NCI-H345 treated with DMSO at 0.1 percent for 48 hours (cell line): Measurements from ENCODE around the gene DAG1.
A peak's percentile ranks its signal among the peaks of the same experiment; 100 is the strongest.

ENCODE experiments used
- DNase-seq: peaks from one replicate; lab custom pipeline; 2025; ENCODE audit not compliant: unreplicated experiment; lab: John Stamatoyannopoulos, UW

The DAG1 gene

GRCh38 chr3:49469936-49470713 is at the start of gene DAG1:
TSS of gene DAG1 (plus strand) at chr3:49470267. CDS start at chr3:49510535, 40,268 bp downstream.
- peak; percentile 84 for DNase-seq

DNA sequence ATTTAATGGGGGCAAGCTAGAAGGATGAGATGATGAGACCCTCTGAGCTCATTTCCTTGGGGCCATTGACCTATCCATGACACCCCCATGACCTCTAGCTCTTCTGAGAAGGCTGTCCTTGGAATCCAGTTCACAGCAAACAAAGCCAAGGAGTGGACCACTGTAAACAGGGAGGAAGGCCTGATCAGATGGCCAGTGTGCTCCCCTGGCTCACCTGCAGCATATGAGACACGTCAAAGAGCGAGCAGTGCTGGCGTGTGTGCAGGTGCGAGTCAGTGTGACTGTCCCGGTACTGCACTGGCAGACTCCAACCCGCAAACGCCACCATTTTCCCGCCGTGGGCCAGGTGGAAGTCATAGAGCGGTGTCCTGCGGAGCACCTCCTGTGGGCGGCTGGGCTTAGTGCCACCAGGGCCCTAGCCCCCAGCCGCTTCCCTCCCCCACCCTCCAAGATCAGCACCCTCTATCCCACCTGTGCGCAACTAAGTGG is 48.1 kb upstream of the DAG1 start:
- DNase-seq: no peak

GRCh38 chr3:49422379-49423248 is 47.5 kb upstream of the DAG1 start, which contains the start of gene AMT:
TSS of gene AMT (minus strand) at chr3:49422473. CDS start at chr3:49422450, 23 bp downstream.
- no peak for DNase-seq

DNA sequence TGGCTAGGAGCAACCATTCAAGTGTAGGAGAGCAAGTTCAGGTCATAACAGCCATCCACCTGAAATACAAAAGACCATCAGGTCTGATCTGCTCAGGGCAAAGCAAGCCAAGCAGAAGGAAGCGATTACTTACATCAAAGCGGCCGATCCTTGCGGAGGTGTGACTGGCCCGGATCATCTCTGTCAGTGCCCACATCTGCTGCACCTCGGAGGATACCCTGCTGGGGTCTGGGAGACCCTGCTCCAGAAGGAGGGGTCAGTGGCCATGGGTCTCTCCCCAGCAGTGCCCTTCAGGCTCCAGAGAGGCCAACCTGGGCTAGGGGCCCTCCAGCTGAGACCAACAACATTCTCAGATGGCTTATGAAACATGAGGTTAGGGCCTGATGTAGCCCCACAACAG is 45.3 kb upstream of the DAG1 start:
- no peak for DNase-seq

DNA sequence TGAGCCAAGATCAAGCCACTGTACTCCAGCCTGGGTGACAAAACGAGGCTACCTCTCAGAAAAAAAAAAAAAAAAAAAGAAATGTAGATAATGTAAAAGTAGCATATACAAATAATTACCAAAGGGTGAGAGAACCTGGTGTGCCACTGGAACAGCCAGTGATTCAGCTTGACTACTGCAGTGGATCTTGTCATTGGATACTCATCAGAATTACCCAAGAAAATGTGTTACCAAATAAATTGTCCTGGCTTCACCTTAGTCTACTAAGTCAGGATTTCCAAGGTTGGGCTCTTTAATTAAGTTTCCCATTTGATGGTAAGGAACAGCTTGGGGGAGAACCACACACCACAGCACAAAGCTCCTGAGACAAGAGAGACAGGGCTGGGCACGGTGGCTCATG is 42.5 kb upstream of the DAG1 start:
- DNase-seq: no peak

DNA sequence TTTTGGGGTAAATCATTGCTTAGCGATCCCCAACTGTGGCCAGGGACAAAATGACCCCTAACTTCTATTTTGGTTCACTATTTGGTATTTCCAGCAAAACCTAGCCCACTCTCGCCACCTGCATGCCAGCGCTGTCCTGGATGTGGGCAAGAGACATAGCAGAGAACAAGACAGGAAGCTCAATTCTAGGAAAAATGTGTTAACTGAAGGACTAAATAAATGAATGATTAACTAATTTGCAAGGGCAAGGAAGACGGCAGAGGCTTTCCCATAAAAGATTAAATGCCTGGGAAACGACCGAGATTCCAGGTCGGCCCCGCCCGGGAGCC is 41.4 kb upstream of the DAG1 start:
- DNase-seq: no peak

GRCh38 chr3:49434731-49435130 is 35.3 kb upstream of the DAG1 start:
- no peak for DNase-seq

DNA sequence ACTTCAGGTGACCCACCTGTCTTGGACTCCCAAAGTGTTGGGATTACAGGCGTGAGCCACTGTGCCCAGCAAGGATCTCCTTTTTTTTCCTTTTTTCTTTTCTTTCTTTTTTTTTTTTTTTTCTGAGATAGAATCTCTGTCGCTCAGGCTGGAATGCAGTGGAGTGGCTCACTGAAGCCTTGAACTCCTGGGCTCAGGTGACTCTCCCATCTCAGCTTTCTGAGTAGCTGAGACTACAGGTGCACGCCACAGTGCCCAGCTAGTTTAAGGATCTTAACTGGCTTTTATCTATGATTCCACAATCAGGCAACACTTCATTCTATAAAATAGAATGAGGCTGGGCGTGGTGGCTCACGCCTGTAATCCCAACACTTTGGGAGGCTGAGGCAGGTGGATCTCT is 24.7 kb upstream of the DAG1 start:
- no peak for DNase-seq

DNA sequence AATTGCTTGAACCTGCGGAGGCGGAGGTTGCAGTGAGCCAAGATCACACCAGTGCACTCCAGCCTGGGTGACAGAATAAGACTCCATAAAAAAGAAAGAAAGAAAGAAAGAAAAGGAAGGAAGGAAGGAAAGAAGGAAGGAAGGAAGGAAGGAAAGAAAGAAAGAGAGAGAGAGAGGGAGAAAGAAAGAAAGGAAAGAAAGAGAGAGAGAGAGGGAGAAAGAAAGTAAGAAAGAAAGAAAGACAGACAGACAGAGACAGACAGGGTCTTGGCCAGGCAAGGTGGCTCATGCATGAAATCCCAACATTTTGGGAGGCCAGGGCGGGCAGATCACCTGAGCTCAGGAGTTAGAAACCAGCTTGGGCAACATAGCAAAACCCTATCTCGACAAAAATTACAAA is 16.4 kb upstream of the DAG1 start:
- DNase-seq: no peak

DNA sequence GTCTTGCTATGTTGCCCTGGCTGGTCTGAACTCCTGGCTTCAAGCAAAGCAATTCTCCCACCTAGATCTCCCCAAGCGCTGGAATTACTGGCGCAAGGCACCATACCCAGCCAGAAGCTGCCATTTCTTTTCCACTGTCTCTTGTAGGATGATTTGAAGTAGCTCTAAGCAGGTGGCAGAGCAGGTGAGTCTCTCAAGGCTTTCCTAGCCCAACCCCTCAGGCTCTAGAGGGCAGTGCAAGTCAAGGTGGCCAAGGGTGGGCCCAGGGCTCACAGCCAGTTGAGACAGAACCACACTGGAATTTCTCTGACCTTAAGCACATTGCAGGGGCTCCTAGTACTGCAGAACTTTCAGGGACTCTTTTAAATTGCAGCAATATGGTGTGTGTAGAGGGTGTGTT is 15.6 kb upstream of the DAG1 start:
- DNase-seq: no peak

DNA sequence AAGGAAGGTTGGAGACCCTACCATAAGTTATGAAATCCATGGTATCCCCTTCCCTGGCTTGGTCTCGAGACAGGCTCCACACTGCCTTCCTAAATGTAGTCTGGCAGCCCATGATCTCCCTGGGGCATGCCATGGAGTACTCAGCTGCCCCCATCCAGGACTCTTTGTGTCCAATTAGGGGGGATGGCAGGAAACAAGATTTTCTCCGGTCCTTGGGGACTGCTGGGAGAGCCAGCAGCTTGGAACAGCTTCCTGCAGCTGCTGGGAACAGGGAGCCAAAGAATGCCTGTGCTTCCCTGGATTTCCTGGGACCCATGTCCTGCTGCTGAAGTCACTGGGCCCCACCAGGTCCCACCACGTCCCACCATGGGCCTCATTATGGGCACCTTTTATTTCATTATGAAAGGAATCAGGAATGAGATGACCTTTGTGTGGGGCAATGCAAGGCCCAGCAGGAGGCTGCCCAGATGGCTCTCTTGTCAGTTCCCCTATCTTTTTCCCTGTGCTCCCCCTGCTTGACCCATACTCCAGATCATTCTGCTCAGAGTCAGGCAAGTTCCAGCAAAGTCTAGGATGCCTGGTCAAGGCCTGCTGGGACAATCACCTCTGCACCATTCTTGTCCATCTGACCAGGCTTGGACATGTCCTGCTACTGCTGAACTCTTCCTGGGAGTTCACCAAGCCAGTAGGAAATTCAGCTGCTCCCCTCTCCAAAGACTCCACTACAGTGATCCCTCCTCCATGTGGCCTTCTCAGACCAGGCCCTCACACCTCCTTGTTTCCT is 15.0 kb upstream of the DAG1 start:
- DNase-seq: no peak

GRCh38 chr3:49456466-49456865 is 13.6 kb upstream of the DAG1 start:
- DNase-seq: no peak

DNA sequence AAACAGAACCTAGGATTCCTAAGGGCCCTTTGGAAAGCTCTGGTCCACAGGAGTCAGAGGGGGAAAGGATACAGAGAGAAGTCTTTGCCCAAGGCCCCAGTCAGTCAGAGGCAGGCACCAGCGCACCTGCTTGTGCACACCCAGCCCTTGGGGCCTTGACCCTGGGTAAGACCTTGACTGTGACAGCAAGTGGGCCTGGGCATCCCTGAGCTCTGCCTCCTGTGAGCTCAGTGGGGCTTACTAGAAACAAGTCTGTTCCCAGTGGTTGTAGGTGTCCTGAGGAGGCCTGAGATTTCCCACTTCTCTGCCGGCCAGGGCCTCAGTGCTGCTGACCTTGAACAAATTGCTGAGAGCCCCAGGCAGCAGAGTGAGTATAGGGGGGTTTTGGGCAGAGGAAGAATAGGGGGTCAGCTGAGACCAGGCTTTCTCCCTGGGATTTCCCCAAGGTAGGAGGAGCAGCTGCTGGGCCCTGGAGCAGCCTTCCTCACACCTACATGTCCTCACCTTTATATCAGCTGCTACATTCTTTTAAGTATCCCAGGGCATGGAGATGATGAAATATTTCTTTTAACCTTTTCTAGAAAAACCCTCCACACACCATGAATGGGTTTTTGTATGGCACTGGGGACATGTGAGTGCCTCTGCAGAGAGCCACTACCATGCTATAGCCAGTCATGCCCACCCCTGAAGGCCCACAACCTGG is 9.7 kb upstream of the DAG1 start:
- DNase-seq: no peak

- DNase-seq: no peak
Observed at GRCh38 chr3:49460956-49461355, 9.1 kb upstream of the DAG1 start.

DNA sequence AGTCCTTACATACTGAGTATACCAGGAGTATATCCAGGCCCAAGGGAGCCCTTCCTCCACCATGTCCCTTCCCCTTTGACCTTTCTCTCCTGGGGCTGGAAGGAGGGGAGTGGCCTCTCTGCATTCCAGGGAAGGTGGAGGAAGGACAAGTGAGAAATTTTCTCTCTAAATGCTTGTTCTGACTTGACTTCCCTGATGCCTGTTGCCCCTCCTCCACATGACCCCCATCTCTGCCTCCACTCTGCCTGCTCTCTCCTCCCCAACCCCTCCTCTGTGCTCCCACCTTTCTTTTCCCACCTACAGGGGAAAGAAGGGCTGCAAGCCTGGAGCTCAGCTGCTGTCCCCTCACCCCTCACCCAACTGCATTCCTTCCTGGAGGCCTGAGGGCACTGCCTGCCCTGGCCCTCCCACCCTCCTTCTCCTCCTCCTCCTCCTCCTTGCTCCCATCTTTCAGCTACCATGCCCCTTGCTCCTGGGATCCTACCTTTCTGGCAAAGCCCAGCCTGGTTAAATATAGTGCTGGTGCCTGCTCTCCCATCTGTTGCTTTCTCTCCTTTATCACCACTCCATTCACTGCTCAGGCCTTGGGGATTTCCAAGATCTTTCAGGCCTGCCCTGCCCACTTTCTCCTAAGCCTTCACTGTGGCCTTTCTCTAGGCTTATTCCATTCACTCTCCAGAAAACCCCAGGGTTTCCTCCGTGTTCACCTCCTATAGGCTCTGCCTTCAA is 8.5 kb upstream of the DAG1 start:
- no peak for DNase-seq

DNA sequence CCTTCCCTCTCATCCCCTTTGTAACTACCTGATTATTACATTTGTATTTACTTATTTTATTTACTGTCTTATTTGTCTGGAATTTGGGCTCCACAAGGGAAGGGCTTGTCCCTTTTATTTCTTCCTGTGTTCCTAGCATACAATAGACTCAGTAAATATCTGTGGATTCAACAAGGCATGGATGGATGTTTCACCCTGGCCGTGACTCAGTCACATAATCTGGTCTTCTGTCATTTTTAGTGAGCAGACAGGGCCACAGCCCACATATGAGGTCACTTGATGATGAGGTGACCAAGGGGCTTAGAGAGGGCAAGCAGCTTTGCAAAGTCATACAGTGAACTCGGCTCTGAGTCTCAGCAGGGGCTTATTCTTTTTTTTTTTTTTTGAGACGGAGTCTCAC is 7.8 kb upstream of the DAG1 start:
- DNase-seq: no peak

- DNase-seq: no peak
Observed at GRCh38 chr3:49465270-49466034, 4.6 kb upstream of the DAG1 start.

DNA sequence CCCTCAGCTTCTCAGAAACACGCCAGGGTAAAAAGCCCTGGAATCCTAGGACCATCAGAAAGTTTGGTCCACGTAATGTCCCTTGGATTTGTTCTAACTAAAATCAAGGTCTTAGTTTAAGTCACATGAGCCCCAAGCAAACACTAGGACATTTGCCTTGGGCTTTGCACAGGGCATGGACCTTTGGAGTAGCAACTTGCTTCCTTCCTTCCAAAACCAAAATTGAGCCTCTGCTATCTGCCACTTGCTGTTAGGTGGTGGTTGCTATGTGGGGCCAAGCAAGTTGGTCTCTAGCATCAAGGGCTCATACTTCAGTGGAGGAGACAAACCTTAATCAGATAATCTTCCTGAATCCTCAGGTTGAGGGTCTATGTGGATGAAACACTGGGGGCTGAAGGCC is 4.0 kb upstream of the DAG1 start:
- DNase-seq: no peak
